AG20443 (cell line): ENCODE data around the gene MYO5A.
A peak's percentile ranks its signal among the peaks of the same experiment; 100 is the strongest.

Experiments used
- DNase-seq: peaks from one replicate; pipeline ENCODE4 v3.0.0; 2012; ENCODE audit warnings: low spot score, mixed read lengths

The MYO5A gene

DNA sequence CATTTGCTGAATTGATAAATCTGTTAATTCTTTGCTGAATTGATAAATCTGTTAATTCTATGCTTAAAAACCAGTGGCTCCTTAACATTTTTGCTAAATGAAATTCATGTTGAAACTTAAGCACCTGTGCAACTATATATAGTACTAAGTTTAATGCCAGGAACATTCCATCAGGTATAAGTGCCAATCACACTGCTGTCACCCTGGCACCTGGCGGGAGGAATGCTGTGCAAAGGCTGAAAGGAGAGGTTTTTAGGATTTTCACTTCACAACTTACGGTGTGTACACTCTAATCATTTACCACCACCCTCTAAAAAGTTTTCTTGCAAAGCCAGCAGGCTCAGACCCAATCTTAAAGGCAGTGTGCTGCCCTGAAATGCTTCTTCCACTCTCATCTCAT lies 199.5 kb downstream of the MYO5A start:
- DNase-seq, result no peak

DNA sequence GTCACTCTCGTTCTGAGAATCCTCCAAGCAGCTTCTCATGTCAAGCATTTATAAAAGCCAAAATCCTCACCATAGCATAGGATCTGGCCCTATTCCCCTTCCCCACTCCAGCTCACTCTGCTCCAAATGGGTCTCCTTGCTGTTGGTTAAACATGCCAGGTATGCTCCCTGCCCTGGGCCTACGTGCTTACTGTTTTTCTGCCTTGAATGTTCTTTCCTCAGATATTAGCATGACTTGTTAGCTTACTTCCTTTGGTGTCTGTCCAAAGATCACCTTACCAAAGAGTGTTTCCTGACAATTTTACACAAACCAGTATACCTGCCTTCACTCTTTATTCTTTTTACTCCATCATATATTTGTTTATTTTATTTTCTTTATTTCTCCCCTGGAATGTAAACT lies 200.0 kb downstream of the MYO5A start:
- no peak for DNase-seq

DNA sequence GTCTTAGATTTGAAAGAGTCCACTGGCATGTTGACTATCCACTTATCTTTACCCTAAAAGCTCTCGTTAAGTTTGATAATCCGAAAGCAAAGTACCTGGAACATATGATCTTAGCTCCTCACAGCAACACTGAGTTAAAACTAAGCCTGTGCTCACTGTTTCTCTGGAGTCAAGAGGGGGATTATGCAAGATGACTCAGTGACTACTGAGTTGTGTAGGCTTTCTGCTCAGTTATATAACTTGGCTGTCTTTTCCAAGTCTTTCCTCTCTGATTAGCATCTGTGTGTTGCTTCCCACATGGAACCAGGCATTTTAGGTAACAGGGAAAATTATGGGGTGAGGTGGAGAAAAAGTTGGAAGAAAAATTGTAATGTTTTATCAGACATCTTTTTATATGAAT lies 201.9 kb downstream of the MYO5A start:
- peak; percentile 28 for DNase-seq

DNA sequence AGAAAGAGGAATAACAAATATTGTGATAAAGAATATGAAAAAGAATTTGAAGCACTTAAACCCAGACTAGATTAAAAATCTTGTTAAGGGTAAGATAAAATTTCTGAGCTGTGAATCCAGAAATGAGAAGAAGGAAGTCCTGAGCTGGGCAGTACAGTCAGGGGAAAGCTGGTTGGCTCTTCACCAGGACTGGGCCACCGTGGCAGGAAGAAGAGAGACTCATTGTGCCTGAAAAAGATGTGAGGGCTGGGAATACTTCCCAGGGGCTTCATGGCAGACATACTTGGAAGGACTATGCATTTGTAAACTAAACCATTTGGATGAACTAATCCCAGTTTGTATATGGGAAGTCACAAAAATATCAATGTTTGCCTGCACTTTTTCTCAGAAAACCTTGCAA lies 204.6 kb downstream of the MYO5A start:
- DNase-seq, result no peak

DNA sequence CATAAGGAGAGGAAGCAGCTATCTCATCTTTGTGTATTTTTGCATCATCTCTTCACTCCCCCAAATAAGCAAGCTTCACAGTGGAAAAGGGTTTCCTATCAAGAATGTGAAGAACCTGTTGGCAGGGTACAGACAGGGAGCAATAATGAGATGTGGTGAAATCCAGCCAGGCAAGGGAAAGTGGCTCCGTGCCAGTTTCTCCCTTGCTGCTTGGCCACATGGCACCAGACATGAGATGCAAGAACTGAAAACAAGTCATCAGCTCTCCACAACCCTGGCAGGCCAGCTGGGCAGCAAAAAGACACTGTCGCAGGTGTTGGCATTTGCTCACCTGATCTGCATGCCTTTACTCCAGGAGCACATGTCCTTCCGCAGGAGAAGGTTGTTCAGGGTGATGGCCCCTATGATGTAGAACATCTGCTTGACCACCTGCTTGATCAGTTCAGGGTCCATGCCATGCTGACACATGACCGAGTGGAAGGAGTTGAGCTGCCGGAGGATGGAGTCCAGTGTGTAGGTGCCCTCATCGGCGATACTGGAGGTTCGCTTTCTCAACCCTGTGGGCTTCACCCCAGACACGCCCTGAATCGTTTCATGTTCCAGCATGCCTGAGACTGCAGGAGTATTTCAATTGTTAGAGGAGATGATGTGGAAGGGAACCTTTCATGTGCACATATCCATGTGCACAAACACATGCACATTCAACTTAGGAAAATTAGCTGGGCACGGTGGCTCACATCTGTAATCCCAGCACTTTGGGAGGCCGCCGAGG lies 209.8 kb downstream of the MYO5A start:
- no peak for DNase-seq

DNA sequence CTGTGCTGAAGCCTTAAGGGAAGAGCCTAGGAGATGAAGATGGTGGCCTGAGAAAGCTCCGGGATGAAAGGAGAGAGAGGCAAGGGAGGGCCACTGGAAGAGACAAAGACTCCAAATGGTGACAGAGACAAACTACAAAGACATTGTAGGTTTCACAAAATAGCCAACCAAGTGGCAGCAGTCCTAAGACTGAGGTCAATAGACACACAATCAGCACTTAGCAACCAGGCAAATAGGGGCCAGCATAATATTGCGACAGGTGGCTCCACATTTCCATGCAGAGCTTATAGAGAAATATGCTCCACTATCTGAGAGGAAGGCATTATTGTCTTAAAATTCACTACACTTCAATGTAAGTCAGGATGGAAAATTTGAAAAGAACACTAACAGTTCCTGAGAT lies 211.0 kb downstream of the MYO5A start:
- no peak for DNase-seq

DNA sequence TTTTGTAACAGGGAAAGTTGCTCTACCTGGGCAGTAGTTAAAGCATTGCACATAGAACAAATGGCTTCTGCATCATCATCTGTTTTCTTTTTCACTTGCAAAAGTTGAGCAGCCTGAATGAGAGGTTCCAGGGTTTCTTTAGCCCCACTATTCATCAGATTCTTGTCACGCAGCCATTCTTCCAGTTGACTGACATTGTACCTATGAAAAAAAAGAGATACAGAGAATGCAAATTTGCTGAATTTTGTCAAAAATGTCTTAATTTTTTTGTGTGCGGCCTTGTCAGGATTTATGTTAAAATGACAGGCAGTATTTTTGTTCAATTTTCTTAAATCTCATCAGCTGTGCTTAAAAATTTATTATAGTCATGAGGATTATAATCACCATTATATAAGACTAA lies 211.7 kb downstream of the MYO5A start:
- DNase-seq, result no peak

DNA sequence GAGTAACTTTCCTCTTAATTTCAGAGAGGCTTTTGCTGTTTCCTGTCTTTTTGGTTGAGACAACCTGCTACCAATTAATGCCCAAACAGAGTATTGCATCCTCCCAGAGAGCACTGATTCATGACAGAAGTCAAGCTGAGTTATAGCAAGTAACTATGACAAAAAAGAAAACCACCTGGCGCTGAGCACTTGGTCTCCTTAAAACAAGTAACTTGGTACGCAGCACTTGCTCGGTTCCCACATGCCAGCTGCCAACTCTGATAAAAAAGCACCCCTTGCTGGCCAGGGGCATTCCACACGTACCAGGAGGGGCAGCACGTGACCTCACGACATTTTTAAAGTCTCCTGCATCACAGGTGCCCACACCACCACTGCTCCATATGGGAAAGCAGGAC lies 219.5 kb downstream of the MYO5A start:
- DNase-seq, result no peak

DNA sequence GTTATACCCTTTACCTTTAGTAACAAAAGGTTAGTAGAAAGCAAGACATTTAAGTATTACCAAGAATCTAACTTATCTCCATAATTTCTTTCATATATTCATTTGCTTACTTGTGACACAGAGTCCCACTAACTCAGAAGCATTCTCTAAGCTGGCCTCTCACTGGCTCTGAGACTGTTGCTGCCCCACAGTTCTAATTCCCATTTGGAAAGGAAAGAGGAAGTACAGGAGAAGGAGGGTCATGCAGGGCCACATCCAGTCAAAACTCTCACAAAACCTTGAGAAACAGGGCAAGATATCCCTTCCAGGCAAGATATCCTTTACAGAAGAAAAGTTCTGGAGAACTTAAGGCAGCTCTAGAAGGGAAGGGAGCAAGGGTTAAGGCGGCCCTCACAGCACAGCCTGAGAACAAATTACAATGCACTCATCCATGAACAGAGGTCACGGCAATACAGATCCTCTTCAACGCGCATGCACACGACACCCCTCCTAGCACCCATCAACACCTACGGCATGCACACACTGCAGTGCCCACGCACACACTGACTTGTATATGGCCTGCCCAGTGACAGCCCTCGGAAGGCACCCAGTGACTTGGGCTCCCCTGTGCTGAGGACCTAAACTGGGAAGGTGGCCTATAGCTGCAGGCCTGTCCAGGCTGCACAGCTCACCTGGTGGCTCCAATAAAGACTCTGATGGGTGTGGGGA lies 220.1 kb downstream of the MYO5A start:
- no peak for DNase-seq

DNA sequence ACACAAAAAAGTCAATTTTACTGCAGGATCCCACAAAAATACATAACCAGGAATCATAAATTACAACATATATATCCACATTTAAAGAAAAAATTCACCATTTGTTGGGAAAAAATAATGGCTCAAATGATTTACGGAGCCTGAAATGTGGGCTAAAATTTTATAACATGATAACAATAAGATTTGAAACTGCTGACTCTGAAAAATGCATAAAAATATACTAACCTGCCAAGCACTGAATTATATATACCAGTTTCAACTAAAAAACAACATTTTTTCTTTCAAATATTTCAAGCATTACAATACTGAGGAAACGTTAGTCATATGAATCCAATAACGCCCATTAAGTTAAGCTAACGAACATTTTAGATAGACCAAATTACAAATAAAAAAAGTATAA lies 220.8 kb downstream of the MYO5A start:
- DNase-seq, result no peak

DNA sequence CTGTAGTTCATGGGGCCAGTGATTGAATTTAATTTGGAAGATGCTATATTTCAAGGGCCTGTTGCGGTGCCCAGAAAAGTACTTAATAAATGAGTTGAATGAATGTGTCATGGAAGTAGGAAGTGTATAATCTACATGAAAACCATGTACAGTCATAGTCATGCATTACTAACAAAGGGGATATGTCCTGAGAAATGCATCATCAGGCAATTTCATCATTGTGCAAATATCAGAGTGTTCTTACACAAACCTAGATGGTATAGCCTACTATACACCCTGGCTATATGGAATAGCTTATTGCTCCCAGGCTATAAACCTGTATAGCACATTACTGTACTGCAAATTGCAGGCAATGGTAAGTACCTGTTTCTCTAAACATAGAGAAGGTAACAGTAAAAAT lies 222.4 kb downstream of the MYO5A start:
- DNase-seq, result no peak

DNA sequence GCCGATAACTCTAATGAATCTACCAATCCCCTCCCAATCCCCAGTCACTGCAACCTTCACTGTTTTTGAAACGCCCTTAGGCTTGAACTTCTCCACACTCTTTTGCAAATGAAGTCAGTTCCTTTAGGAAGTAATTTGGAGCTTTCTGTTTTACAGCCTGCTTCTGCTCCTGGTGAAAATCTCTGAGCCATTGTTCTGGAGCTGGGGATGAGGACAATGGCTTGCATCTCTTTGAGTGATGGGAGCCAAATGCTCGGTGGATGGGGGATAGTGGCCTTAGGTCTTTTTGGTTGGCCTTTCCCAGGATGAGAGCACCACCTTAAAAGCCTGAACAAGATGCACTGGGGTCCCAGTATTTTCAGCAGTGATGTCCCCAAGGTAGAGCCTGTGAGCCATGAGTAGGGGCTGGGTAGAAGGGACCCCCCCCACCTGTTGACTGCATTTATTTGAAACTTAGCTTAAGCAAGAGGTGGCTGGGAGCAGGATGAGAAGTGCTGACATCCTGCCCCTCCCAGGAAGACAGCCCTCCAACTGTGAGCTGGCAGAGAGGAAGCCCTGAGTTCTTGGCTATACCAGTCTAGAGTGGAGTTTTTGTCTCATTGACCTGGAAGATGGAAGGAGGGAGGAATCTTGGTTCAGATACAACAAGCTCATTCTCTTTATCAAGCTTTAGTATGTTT lies 225.4 kb downstream of the MYO5A start:
- DNase-seq, result no peak

DNA sequence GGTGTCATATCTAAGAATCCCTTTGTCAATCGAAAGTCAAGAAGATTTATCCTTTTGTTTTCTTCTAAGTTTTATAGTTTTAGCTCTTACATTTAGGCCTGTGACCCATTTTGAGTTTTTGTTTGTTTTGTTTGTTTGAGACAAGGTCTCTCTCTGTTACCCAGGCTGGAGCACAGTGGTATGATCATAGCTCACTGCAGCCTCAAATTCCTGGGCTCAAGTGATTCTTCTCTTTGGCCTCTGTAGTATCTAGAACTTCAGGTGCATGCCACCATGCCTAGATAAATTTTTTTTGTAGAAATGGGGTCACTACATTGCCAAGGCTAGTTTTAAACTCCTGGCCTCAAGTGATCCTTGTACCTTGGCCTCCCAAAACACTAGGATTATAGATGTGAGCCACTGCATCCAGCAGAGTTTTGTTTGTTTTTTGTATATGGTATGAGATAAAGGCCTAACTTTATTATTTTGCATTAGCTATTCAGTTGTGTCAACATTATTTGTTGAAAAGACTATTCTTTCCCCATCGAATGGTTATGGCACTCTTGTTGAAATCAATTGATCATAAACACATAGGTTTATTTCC lies 227.3 kb downstream of the MYO5A start:
- no peak for DNase-seq

DNA sequence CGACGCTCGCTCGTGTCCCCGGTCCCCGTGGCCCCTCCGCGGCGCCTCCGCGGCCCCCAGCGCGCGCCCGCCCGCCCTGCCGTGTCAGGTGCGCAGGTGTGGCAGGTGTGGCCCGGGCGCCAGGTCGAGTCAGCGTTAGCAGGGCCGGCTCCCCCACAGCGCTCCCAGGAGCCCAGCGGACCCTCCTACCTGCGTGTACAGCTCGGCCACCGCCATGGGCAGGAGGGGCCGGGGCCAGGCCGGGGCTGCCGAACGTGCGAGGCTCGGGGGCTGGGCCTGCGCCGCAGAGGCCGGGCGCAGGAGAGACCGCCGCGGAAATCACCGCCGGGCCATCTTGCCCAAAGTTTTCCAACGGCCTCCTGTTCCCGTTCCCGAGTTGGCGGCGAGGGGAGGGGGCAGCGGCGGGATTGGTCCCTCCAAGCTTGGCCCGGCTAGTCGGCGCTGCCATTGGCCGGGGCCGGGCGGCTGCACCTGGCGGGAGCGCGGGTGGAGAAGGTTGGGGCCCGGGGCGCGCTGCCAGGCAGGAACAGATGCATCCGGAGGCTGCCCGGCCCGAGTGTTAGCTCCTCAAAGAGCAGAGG lies 233.2 kb downstream of the MYO5A start, which contains the start of gene MYO5C:
TSS of gene MYO5C (minus strand) at position 384 of the 581 bp plus-strand sequence. CDS start at position 216, 168 bp downstream.
- peak; percentile 50 for DNase-seq

DNA sequence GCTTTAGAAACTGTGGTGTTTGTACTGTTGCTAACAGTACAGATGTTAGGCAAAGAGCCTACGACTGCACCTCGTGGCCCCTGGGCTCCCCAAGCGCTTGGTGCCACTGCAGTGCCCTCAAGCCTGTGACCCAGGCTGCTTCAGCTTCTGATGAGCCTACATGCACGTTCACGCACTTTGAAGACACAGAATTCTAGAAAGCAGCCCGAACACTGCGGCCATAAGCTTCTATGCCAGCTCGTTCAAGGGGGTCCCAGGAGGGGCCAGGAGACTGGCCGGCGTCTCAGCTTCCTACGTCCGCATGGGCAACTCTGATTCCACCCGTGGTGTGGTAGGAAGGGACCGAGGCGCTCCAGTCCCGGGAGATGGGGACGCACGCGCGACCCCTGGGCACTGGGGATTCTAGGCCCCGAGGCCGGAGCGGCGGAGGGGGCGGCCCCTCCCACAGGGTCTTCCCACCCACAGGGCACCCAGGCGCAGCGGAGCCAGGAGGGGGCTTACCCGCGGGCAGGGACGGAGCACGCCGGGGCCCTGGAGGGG lies 233.7 kb downstream of the MYO5A start:
- no peak for DNase-seq

DNA sequence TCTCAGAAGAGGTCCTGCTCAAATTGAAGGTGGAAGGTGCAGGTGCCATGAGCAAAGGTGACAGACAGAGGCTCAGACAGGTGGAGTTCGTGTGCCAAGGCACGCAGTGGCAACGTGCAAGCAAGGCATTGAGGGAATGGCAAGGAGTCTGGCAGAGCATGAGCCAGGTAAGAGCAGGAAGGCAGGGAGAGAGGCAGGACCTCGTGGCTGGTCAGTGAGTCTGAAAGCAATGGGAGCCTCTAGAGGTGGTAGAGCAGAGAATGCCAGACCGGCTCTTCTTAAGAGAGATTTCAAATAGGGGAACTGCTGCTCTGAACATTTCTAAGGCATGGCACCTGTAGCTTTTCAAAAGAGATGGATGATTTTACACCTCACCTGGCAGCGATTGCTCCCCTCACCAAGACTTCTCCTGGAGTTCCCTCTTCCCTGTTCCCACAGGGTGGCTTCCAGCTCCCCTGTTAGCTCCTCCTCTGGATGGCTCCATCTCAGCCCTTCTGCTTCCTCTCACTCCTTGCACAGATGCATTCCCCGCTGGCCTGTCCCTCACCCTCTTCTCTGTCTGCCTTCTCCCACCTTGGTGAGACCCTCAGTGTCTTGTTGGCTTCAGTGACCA lies 235.8 kb downstream of the MYO5A start:
- no peak for DNase-seq

DNA sequence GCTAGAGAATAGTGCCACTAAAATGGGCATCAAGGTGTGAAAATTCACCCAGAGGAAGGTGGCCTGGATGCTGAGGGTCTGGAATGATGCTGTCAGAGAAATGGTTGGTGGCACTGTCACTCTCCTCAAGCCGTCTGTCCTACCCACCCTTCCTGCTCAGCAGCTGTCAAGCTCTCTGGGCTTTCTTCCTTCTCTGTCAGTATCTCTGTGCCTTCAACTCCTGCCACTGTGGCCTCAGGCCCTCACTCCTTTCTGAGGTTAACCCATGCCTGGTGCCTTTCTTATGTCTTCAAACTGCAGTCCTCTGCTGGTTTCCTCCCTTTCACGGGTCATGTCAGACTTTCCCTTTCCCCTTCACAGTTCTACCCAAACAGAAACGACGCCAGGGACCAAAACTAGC lies 237.5 kb downstream of the MYO5A start:
- no peak for DNase-seq

DNA sequence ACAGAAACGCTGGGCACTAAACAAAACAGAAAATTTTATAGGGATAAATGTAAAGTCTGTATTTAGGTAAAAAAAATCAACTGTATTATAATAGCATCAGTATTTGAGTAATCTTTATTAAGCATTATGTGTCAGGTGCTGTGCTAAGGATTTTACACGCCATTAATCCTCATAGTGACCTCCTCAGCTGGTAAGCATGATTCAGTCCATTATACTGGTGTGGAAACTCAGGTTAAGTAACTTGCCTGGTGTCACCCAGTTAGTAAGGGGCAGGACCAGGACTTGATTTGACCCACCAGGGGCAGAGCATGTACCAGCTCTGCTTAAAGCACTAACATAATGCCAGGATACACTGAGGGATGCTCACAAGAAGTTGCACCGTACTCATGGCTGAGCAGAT lies 237.9 kb downstream of the MYO5A start:
- no peak for DNase-seq

DNA sequence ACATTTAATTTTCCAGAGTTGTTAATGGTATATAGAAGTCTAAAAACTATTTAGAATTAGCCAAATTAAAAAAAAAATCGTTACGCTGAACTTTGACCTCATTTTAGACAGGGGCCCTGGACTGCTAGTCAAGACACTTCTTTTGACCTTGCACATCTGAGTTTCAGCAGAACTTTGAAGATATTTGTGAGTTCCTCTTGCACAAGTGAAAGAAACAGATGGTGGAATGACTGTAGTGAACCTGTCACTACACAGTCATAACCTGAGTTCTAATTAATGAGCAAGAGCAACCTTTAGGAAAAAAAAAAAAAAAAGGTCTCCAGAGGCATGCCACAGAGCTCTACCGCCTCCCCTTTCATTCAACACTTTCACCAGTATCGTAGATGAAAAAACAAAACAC lies 238.4 kb downstream of the MYO5A start:
- no peak for DNase-seq

DNA sequence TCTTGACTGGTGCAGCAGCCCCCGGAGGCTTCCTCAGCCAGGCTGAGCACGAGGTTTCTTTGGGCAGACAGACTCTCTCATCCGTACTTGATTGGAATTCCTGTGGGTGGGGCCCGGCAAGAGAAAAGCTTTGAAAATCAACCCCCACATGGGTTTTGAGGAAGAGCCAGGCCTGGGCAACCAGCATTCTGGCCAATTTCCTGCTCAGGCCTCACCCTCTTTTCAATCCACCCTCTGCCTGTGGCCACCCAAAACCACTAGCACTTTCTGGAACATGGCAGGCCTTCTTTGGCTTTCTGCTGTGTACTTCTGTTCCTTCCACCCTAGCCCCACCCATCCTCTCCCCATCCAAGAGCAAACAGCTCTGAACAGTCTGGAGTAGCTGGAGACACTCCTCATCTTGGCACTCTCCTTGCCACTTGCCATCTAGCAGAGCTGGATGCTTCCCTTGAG lies 239.0 kb downstream of the MYO5A start:
- DNase-seq, result no peak

DNA sequence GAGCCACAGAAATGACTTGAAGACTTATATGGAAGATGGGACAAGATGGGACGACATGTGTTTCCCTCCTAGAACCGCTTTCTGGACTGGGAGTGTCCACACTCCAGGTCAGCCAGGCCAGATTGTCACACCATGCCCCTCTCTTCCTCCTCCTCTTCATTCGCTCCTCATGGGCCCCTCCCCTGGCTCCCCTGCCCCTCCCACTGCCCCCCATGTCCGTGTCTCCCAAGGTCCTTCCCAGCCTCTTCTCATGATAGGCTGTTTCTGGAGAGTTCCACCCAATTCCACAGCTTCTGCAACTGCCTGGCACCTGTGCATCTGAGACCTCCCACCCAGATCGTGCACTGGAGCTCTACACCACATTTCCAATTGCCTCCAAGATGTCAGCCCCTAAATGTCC lies 239.7 kb downstream of the MYO5A start:
- no peak for DNase-seq
